Neutrophil (primary cell): Measurements from ENCODE around the gene EPHB3.

ENCODE experiments used
- H3K27ac ChIP-seq: fragments of 200-600 bp; sonication (generic); 2 replicates; pipeline ENCODE4 v1.5.1; 2016; ENCODE audit warnings: mild to moderate bottlenecking, moderate library complexity
- H3K27me3 ChIP-seq: fragments of 200-600 bp; sonication (generic); 2 replicates; pipeline ENCODE4 v1.6.0; 2016; ENCODE audit warnings: mild to moderate bottlenecking
- H3K36me3 ChIP-seq: fragments of 200-600 bp; sonication (generic); 2 replicates; pipeline ENCODE4 v1.5.1; 2017
- H3K4me1 ChIP-seq, 2 experiments: fragments of 200-600 bp in 1 of 2; sonication (generic) in 1 of 2; 1 replicate in 1 of 2; 2 replicates in 1 of 2; pipeline versions ENCODE4 v1.5.1 to v1.6.1; 2013 to 2016; ENCODE audit warnings: low read depth in 1 of 2, low read length in 1 of 2, mild to moderate bottlenecking in 1 of 2, moderate library complexity in 1 of 2; ENCODE audit not compliant: control insufficient read depth in 1 of 2, insufficient read depth in 1 of 2
- H3K4me3 ChIP-seq, 2 experiments: fragments of 200-600 bp in 1 of 2; sonication (generic) in 1 of 2; 1 replicate in 1 of 2; 2 replicates in 1 of 2; pipeline ENCODE4 v1.5.1; 2013 to 2016; ENCODE audit warnings: low read depth in 1 of 2, low read length in 1 of 2, mild to moderate bottlenecking in 1 of 2, moderate library complexity in 1 of 2
- H3K9me3 ChIP-seq: fragments of 200-600 bp; sonication (generic); 2 replicates; pipeline ENCODE4 v1.5.1; 2016
- CTCF ChIP-seq: fragments of 200-600 bp; sonication (generic); IDR thresholded peaks from 2 replicates; pipeline ENCODE4 v1.5.1; 2016; ENCODE audit warnings: antibody characterized with exemption

The EPHB3 gene

GRCh38 chr3:184576457-184577240, 15.1 kb downstream of the EPHB3 start:
- H3K27ac ChIP-seq, result no peak overlapping the region
- H3K36me3 ChIP-seq, result no peaks in the 10 kb centered on the region
- no peak for TF ChIP-seq CTCF
- H3K4me1 ChIP-seq, result no peaks in the 10 kb centered on the region
- no peaks in the 10 kb centered on the region for H3K9me3 ChIP-seq
- H3K4me3 ChIP-seq, result no peak overlapping the region
- H3K27me3 ChIP-seq, result peaks cover 15% of the 10 kb centered on the region

- H3K4me1 ChIP-seq, result peaks cover 2 to 4% of the 10 kb centered on the region in 2 experiments
- H3K9me3 ChIP-seq, result no peaks in the 10 kb centered on the region
- no peak overlapping the region for H3K4me3 ChIP-seq
- no peak for TF ChIP-seq CTCF
- peaks cover 17% of the 10 kb centered on the region for H3K27me3 ChIP-seq
- H3K36me3 ChIP-seq, result no peaks in the 10 kb centered on the region
- no peak overlapping the region for H3K27ac ChIP-seq
Measured at GRCh38 chr3:184577546-184577945, 16.0 kb downstream of the EPHB3 start.

GRCh38 chr3:184578218-184578617, 16.6 kb downstream of the EPHB3 start:
- Histone ChIP-seq H3K27ac (no peak overlapping the region), H3K27me3 (peaks cover 19% of the 10 kb centered on the region), H3K4me1 (peaks cover 9 to 11% of the 10 kb centered on the region in 2 experiments), H3K9me3 (no peaks in the 10 kb centered on the region), H3K36me3 (no peaks in the 10 kb centered on the region), H3K4me3 (no peak overlapping the region)
- TF ChIP-seq CTCF, result no peak

GRCh38 chr3:184578822-184579221, 17.2 kb downstream of the EPHB3 start:
- no peaks in the 10 kb centered on the region for H3K9me3 ChIP-seq
- no peak for TF ChIP-seq CTCF
- H3K36me3 ChIP-seq, result no peaks in the 10 kb centered on the region
- H3K4me1 ChIP-seq, result peaks cover 13 to 15% of the 10 kb centered on the region in 2 experiments
- H3K27me3 ChIP-seq, result peaks cover 25% of the 10 kb centered on the region
- H3K4me3 ChIP-seq, result no peak overlapping the region
- no peak overlapping the region for H3K27ac ChIP-seq

GRCh38 chr3:184579513-184579912, 17.9 kb downstream of the EPHB3 start:
- peaks cover 20% of the 10 kb centered on the region in 2 experiments for H3K4me1 ChIP-seq
- H3K36me3 ChIP-seq, result no peaks in the 10 kb centered on the region
- peaks cover 32% of the 10 kb centered on the region for H3K27me3 ChIP-seq
- no peak overlapping the region for H3K27ac ChIP-seq
- H3K9me3 ChIP-seq, result no peaks in the 10 kb centered on the region
- no peak for TF ChIP-seq CTCF
- no peak overlapping the region for H3K4me3 ChIP-seq
